Stomach smooth muscle (tissue), 2 donors: ENCODE measurements around the gene CHMP4B.
A peak's percentile ranks its signal among the peaks of the same experiment; 100 is the strongest.

Source experiments
- H3K27ac ChIP-seq: one replicate; pipeline ENCODE4 v1.7.0; 2013; ENCODE audit warnings: mild to moderate bottlenecking, low read length, inconsistent platforms
- H3K27me3 ChIP-seq, 2 donors: one replicate each; pipeline ENCODE4 v1.7.0; 2013; ENCODE audit warnings: low read length in 2 of 2; ENCODE audit not compliant: insufficient read depth in 2 of 2, control insufficient read depth in 1 of 2
- H3K36me3 ChIP-seq, 2 donors: one replicate each; pipeline ENCODE4 v1.7.0; 2013; ENCODE audit warnings: low read length in 2 of 2; ENCODE audit not compliant: control insufficient read depth in 2 of 2, insufficient read depth in 2 of 2
- H3K4me1 ChIP-seq: one replicate; pipeline ENCODE4 v1.7.0; 2013; ENCODE audit warnings: low read length; ENCODE audit not compliant: control insufficient read depth, insufficient read depth
- H3K4me3 ChIP-seq, 2 donors: one replicate each; pipeline ENCODE4 v1.7.0; 2013; ENCODE audit warnings: low read length in 2 of 2
- H3K9ac ChIP-seq, 2 donors: one replicate each; pipeline ENCODE4 v1.7.0; 2013; ENCODE audit warnings: low read length in 2 of 2, mild to moderate bottlenecking in 1 of 2
- H3K9me3 ChIP-seq, 2 donors: one replicate each; pipeline ENCODE4 v1.7.0; 2013; ENCODE audit warnings: low read length in 2 of 2; ENCODE audit not compliant: control insufficient read depth in 2 of 2
- donor health status: healthy.
- donor health status: Pancreatic carcinoma.

CHMP4B gene

GRCh38 chr20:33798444-33798843, 12.7 kb upstream of the CHMP4B start:
- H3K9me3 ChIP-seq = no peaks in the 10 kb centered on the region
- H3K9ac ChIP-seq = no peak overlapping the region
- no peaks in the 10 kb centered on the region for H3K36me3 ChIP-seq
- H3K27ac ChIP-seq = no peak overlapping the region
- peaks cover 4% of the 10 kb centered on the region for H3K4me1 ChIP-seq
- H3K27me3 ChIP-seq = no peaks in the 10 kb centered on the region
- no peak overlapping the region for H3K4me3 ChIP-seq

DNA sequence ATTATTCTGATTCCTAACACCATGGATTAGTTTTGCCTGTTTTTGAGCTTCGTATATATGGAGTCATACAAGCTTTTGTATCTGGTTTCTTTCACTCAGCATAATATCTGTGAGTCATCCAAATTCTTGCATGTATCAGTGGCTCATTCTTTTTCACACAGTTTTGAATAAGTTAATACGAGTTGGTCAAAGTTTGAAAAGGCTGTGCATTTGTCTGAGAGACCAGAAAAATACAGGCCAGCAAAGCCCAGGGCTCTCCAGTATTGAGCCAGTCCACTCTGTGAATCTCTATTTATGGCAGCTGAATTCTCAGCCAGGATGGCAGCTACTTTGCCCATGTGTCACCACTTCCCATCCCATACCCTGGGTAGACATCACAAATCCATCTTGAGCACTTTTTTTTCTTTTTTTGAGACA, 7.2 kb upstream of the CHMP4B start:
- no peaks in the 10 kb centered on the region for H3K27me3 ChIP-seq
- no peaks in the 10 kb centered on the region for H3K36me3 ChIP-seq
- H3K9ac ChIP-seq = no peak overlapping the region
- no peak overlapping the region for H3K4me3 ChIP-seq
- peaks cover 9% of the 10 kb centered on the region for H3K4me1 ChIP-seq
- H3K27ac ChIP-seq = peak overlapping the region; percentile 62
- no peaks in the 10 kb centered on the region for H3K9me3 ChIP-seq

DNA sequence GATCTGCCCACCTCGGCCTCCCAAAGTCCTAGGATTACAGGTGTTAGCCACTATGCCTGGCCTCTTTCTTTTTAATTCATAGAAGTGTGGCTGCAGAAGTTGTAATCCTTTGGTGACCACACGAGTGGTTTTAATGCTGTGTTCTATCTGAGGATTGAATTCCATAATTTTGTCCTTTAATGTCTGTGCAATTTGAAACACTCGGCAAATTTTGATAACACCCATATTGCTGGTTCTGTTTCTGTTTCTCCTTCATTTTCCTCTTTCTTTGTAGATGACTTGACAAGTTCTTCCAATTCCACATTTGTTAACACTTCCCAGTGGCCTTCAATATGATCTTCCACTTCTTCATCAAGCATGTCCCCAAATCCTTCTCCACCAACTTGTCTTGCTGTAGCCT, 2.8 kb upstream of the CHMP4B start:
- peaks cover 26% of the 10 kb centered on the region for H3K4me1 ChIP-seq
- H3K9me3 ChIP-seq = no peaks in the 10 kb centered on the region
- no peak overlapping the region for H3K9ac ChIP-seq
- H3K27me3 ChIP-seq = no peaks in the 10 kb centered on the region
- no peak overlapping the region for H3K27ac ChIP-seq
- H3K36me3 ChIP-seq = no peaks in the 10 kb centered on the region
- H3K4me3 ChIP-seq = no peak overlapping the region

DNA sequence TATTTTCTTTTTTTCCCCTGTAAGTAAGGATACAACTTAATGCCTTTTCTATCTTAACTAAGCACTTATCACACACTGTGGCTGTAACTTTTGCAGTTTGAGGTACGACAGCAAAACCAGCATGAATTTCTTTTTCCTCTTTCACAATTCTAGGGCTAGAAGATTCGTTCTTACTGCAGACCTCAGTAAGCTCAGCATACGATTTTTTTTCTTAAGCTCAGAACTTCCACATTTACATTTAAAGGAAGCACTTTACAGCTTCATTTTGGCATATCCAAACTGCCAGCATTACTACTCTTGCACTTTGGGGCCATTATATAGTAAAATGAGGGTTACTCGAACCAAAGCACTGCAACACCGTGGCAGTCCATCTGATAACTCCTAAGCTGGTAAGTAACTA, 889 bp upstream of the CHMP4B start:
- Histone ChIP-seq H3K36me3 (no peaks in the 10 kb centered on the region), H3K27ac (no peak overlapping the region), H3K4me3 (no peak overlapping the region), H3K9me3 (no peaks in the 10 kb centered on the region), H3K4me1 (peaks cover 34% of the 10 kb centered on the region), H3K27me3 (no peaks in the 10 kb centered on the region), H3K9ac (no peak overlapping the region)

DNA sequence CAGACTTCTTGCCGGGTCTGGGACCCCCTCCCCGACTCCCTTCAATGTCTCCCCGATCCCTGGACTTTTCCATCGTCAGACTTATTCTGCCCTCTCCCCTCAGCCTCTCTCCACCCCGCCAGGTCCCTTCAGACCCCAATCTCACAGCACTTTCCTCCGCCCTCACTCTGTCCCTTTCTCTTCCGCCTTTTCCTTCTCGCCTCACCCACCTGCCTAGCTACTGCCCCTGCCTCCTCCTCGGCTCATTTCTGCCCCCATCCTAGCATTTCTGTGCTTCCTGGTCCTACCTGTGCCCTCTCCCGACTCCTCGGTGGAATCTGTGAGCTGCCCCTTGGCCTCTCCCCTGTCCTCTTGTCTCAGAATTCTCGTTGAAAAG, 616 bp downstream of the CHMP4B start:
- Histone ChIP-seq H3K4me1 (peaks cover 35% of the 10 kb centered on the region), H3K27ac (peak overlapping the region; percentile 93), H3K9ac (peak overlapping the region; percentile 98 to 99), H3K9me3 (no peaks in the 10 kb centered on the region), H3K36me3 (no peaks in the 10 kb centered on the region), H3K27me3 (no peaks in the 10 kb centered on the region), H3K4me3 (peak overlapping the region; percentile 91 to 99)

GRCh38 chr20:33812152-33812849, 1.2 kb downstream of the CHMP4B start:
- peak overlapping the region; percentile 98 to 99 for H3K9ac ChIP-seq
- no peaks in the 10 kb centered on the region for H3K9me3 ChIP-seq
- H3K4me3 ChIP-seq = peak overlapping the region; percentile 91 to 99
- peak overlapping the region; percentile 93 for H3K27ac ChIP-seq
- no peaks in the 10 kb centered on the region for H3K36me3 ChIP-seq
- peaks cover 39% of the 10 kb centered on the region for H3K4me1 ChIP-seq
- H3K27me3 ChIP-seq = no peaks in the 10 kb centered on the region

DNA sequence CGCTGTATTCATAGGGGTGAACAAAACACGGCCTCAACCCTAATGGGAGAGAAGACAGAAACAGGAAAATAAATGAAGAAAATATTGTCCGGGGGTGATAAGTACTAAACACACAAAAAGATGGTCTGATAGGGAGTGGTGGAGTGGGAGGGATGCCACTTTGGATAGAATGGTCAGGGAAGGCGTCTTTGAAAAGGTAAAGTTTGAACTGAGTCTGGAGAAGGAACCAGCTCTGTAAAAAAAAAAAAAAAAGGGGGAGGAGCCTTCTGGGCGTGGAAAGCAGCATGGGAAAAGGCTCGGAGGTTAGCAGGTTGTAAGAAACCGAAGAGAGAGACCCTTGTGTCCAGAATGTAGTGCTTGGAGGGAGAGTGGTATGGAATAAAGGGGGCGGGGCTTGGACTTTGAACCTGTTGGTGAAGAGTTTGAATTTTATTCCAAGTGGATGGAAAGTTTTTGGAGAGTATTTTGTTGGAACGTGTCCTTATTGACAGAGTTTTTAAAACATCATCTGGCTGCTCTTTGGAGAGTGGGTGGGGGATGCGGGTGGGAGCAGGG, 1.8 kb downstream of the CHMP4B start:
- H3K36me3 ChIP-seq = no peaks in the 10 kb centered on the region
- H3K4me1 ChIP-seq = peaks cover 42% of the 10 kb centered on the region
- no peaks in the 10 kb centered on the region for H3K27me3 ChIP-seq
- no peaks in the 10 kb centered on the region for H3K9me3 ChIP-seq
- peak overlapping the region; percentile 91 to 99 for H3K4me3 ChIP-seq
- peak overlapping the region; percentile 98 to 99 for H3K9ac ChIP-seq
- peak overlapping the region; percentile 93 for H3K27ac ChIP-seq

- H3K27ac ChIP-seq = no peak overlapping the region
- peak overlapping the region in 1 of 2 donors; percentile 29 for H3K4me3 ChIP-seq
- no peaks in the 10 kb centered on the region for H3K9me3 ChIP-seq
- H3K9ac ChIP-seq = no peak overlapping the region
- H3K36me3 ChIP-seq = peaks cover 0 to under 1% of the 10 kb centered on the region in 2 donors
- H3K4me1 ChIP-seq = peaks cover 50% of the 10 kb centered on the region
- H3K27me3 ChIP-seq = no peaks in the 10 kb centered on the region
These were observed 3.1 kb downstream of the CHMP4B start for GRCh38 chr20:33814238-33814712.

GRCh38 chr20:33815671-33816070, 4.5 kb downstream of the CHMP4B start:
- H3K9me3 ChIP-seq = no peaks in the 10 kb centered on the region
- H3K4me3 ChIP-seq = no peak overlapping the region
- peaks cover 0 to 2% of the 10 kb centered on the region in 2 donors for H3K36me3 ChIP-seq
- H3K27ac ChIP-seq = no peak overlapping the region
- H3K27me3 ChIP-seq = no peaks in the 10 kb centered on the region
- H3K4me1 ChIP-seq = peaks cover 54% of the 10 kb centered on the region
- H3K9ac ChIP-seq = no peak overlapping the region

GRCh38 chr20:33816191-33816590, 5.0 kb downstream of the CHMP4B start:
- no peaks in the 10 kb centered on the region for H3K9me3 ChIP-seq
- H3K4me3 ChIP-seq = no peak overlapping the region
- H3K27ac ChIP-seq = no peak overlapping the region
- H3K4me1 ChIP-seq = peaks cover 54% of the 10 kb centered on the region
- H3K27me3 ChIP-seq = no peaks in the 10 kb centered on the region
- H3K36me3 ChIP-seq = peaks cover 0 to 2% of the 10 kb centered on the region in 2 donors
- no peak overlapping the region for H3K9ac ChIP-seq

- no peak overlapping the region for H3K4me3 ChIP-seq
- H3K36me3 ChIP-seq = peaks cover 0 to 2% of the 10 kb centered on the region in 2 donors
- peaks cover 47% of the 10 kb centered on the region for H3K4me1 ChIP-seq
- H3K27ac ChIP-seq = peak overlapping the region; percentile 6
- no peak overlapping the region for H3K9ac ChIP-seq
- H3K9me3 ChIP-seq = no peaks in the 10 kb centered on the region
- no peaks in the 10 kb centered on the region for H3K27me3 ChIP-seq
These were observed 6.3 kb downstream of the CHMP4B start for GRCh38 chr20:33817411-33817810.
